OCI-LY7 (cell line): ENCODE data around the gene CNIH2.

ENCODE experiments used
- CTCF ChIP-seq: fragments of 200-600 bp; sonication (generic); conservative IDR thresholded peaks from 2 replicates; pipeline ENCODE4 v1.5.1; 2014; ENCODE audit warnings: mild to moderate bottlenecking, antibody characterized with exemption, low read length, moderate library complexity, mixed read lengths
- EZH2phosphoT487 ChIP-seq: fragments of 200-600 bp; sonication (generic); IDR thresholded peaks from 2 replicates; pipeline ENCODE4 v1.6.1; 2018; ENCODE audit warnings: low read depth, borderline replicate concordance, mild to moderate bottlenecking, mixed run types, antibody characterized with exemption, low read length, moderate library complexity, mixed read lengths

GRCh38 chr11:66259225-66259624 is 18.8 kb upstream of the CNIH2 start:
- no peak for TF ChIP-seq CTCF
- TF ChIP-seq EZH2phosphoT487, result no peak
